GM18909 (cell line): ENCODE results near the gene FHIT.
"Not testable (repeated sequence)": the region's sequence is repeated elsewhere in the genome, so short reads cannot be mapped to it uniquely, and the experiment has no call there.

Experiments
- ATAC-seq: cut with Tn5 transposase; IDR thresholded peaks from one replicate; pipeline ENCODE4 v1.9.1; 2021; ENCODE audit warnings: mild to moderate bottlenecking; ENCODE audit not compliant: unreplicated experiment, poor library complexity

The FHIT gene

GRCh38 chr3:61015408-61015807 lies 235.8 kb downstream of the FHIT start:
- no peak for ATAC-seq

- no peak for ATAC-seq
Observed at GRCh38 chr3:61008998-61009380, 242.3 kb downstream of the FHIT start.

- ATAC-seq = no peak
Observed at GRCh38 chr3:61008153-61008997, 242.9 kb downstream of the FHIT start.

GRCh38 chr3:61005591-61005990 lies 245.7 kb downstream of the FHIT start:
- no peak for ATAC-seq

GRCh38 chr3:60998858-60999257 lies 252.4 kb downstream of the FHIT start:
- ATAC-seq = no peak

- ATAC-seq = no peak
Observed at GRCh38 chr3:60992395-60992794, 258.9 kb downstream of the FHIT start.

GRCh38 chr3:60990442-60990730 lies 260.9 kb downstream of the FHIT start:
- no peak for ATAC-seq

- no peak for ATAC-seq
Observed at GRCh38 chr3:60989626-60990441, 261.4 kb downstream of the FHIT start.

GRCh38 chr3:60987191-60987590 lies 264.1 kb downstream of the FHIT start:
- ATAC-seq = not testable (repeated sequence)

GRCh38 chr3:60986552-60986951 lies 264.7 kb downstream of the FHIT start:
- no peak for ATAC-seq

GRCh38 chr3:60983906-60984305 lies 267.3 kb downstream of the FHIT start:
- no peak for ATAC-seq

- no peak for ATAC-seq
Observed at GRCh38 chr3:60980342-60980692, 270.9 kb downstream of the FHIT start.

GRCh38 chr3:60979461-60980341 lies 271.6 kb downstream of the FHIT start:
- ATAC-seq = no peak

- ATAC-seq = no peak
Observed at GRCh38 chr3:60973321-60973720, 277.9 kb downstream of the FHIT start.

GRCh38 chr3:60972599-60972998 lies 278.7 kb downstream of the FHIT start:
- no peak for ATAC-seq

- ATAC-seq = no peak
Observed at GRCh38 chr3:60970850-60971249, 280.4 kb downstream of the FHIT start.

- no peak for ATAC-seq
Observed at GRCh38 chr3:60967141-60967540, 284.1 kb downstream of the FHIT start.

- ATAC-seq = no peak
Observed at GRCh38 chr3:60957541-60957940, 293.7 kb downstream of the FHIT start.

- no peak for ATAC-seq
Observed at GRCh38 chr3:60956729-60957128, 294.5 kb downstream of the FHIT start.

GRCh38 chr3:60955034-60955433 lies 296.2 kb downstream of the FHIT start:
- no peak for ATAC-seq

GRCh38 chr3:60954048-60954447 lies 297.2 kb downstream of the FHIT start:
- no peak for ATAC-seq
